HuH-7.5 (cell line): ENCODE measurements around the gene SPO11.
A peak's percentile ranks its signal among the peaks of the same experiment; 100 is the strongest.

ENCODE experiments used
- DNase-seq: peaks from one replicate; pipeline ENCODE4 v3.0.0; 2011; ENCODE audit warnings: low spot score

Gene SPO11

GRCh38 chr20:57310821-57311514, 18.6 kb upstream of the SPO11 start:
- DNase-seq, result no peak

- no peak for DNase-seq
These were observed 17.5 kb upstream of the SPO11 start for GRCh38 chr20:57312138-57312537.

GRCh38 chr20:57313230-57313629, 16.4 kb upstream of the SPO11 start:
- no peak for DNase-seq

- no peak for DNase-seq
These were observed 15.7 kb upstream of the SPO11 start for GRCh38 chr20:57313951-57314350.

- DNase-seq, result no peak
These were observed 14.3 kb upstream of the SPO11 start for GRCh38 chr20:57315083-57315975.

- DNase-seq, result no peak
These were observed 13.6 kb upstream of the SPO11 start for GRCh38 chr20:57315976-57316480.

GRCh38 chr20:57316795-57317201, 12.8 kb upstream of the SPO11 start:
- DNase-seq, result no peak

- no peak for DNase-seq
These were observed 12.3 kb upstream of the SPO11 start for GRCh38 chr20:57317316-57317788.

- DNase-seq, result no peak
These were observed 11.7 kb upstream of the SPO11 start for GRCh38 chr20:57317789-57318371.

- no peak for DNase-seq
These were observed 10.0 kb upstream of the SPO11 start for GRCh38 chr20:57319584-57319983.

- no peak for DNase-seq
These were observed 9.2 kb upstream of the SPO11 start for GRCh38 chr20:57320358-57320757.

- no peak for DNase-seq
These were observed 8.5 kb upstream of the SPO11 start for GRCh38 chr20:57321142-57321541.

- DNase-seq, result no peak
These were observed 7.1 kb upstream of the SPO11 start for GRCh38 chr20:57322476-57322875.

GRCh38 chr20:57323034-57323433, 6.6 kb upstream of the SPO11 start:
- no peak for DNase-seq

GRCh38 chr20:57325632-57326356, 3.8 kb upstream of the SPO11 start:
- no peak for DNase-seq

- peak; percentile 62 for DNase-seq
These were observed 2.7 kb upstream of the SPO11 start for GRCh38 chr20:57326667-57327455.

GRCh38 chr20:57327820-57328219, 1.8 kb upstream of the SPO11 start:
- no peak for DNase-seq

GRCh38 chr20:57330998-57331397, 1.4 kb downstream of the SPO11 start:
- no peak for DNase-seq

- DNase-seq, result no peak
These were observed 2.8 kb downstream of the SPO11 start for GRCh38 chr20:57332105-57333089.

GRCh38 chr20:57335392-57335791, 5.8 kb downstream of the SPO11 start:
- no peak for DNase-seq
